Measurements from ENCODE around the gene RAB14.

Gene RAB14

GRCh38 chr9:121233906-121234831, 32.5 kb upstream of the RAB14 start:
- Histone ChIP-seq H3K27ac (ENCODE audit: low read length) (no peak overlapping the region), H3K4me3 (ENCODE audit: low read depth in 1 of 2, low read length in 2 of 2) (no peak overlapping the region), H3K4me1 (ENCODE audit: control insufficient read depth in 1 of 2, insufficient read depth in 2 of 2, low read length in 2 of 2) (no peaks in the 10 kb centered on the region), H3K36me3 (ENCODE audit: control insufficient read depth in 1 of 2, insufficient read depth in 2 of 2, low read length in 2 of 2) (no peaks in the 10 kb centered on the region), H3K27me3 (ENCODE audit: low read depth, low read length) (no peaks in the 10 kb centered on the region), H3K9me3 (ENCODE audit: control insufficient read depth in 1 of 2, low read length in 2 of 2) (no peaks in the 10 kb centered on the region)

DNA sequence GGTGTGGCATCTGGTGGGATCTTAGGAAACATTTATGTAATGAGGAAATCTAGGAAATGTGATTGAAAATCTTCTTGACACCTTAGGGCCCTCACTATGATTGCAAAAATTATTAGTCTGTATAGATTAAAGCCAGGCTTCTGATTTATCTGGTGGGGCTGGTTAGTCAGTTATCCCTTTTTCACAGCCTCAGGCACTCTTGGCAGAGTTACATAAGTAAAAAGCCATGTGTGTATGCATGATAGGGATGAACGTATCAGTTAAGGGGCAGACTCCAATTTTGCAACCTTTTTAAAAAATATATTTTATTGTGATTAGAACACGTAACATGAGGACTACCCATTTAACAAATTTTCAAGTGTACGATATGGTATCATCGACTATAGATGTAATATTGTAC, 30.6 kb upstream of the RAB14 start:
- Histone ChIP-seq H3K4me1 (ENCODE audit: control insufficient read depth in 1 of 2, insufficient read depth in 2 of 2, low read length in 2 of 2) (no peaks in the 10 kb centered on the region), H3K4me3 (ENCODE audit: low read depth in 1 of 2, low read length in 2 of 2) (no peak overlapping the region), H3K27me3 (ENCODE audit: low read depth, low read length) (no peaks in the 10 kb centered on the region), H3K36me3 (ENCODE audit: control insufficient read depth in 1 of 2, insufficient read depth in 2 of 2, low read length in 2 of 2) (no peaks in the 10 kb centered on the region), H3K9me3 (ENCODE audit: control insufficient read depth in 1 of 2, low read length in 2 of 2) (no peaks in the 10 kb centered on the region), H3K27ac (ENCODE audit: low read length) (no peak overlapping the region)

DNA sequence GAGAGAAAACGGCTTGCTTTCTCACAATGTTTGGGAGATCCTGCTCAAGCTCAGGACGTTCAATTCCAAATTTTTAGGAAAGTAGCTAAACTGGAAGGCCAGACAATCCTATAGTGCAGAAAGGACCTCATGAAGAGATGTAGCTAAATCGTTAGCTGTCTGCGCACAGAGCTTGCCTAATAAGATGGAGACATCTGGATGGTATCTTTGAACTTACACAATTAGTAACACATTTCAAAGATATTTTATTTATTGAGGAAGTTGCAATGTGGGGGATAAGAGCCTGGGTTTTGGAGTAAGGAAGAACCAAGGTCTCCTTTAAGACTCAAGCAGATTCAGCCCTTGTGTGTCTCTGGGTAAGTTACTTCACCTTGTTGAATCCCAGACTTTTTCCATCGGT, 28.6 kb upstream of the RAB14 start:
- Histone ChIP-seq H3K36me3 (ENCODE audit: control insufficient read depth in 1 of 2, insufficient read depth in 2 of 2, low read length in 2 of 2) (no peaks in the 10 kb centered on the region), H3K9me3 (ENCODE audit: control insufficient read depth in 1 of 2, low read length in 2 of 2) (no peaks in the 10 kb centered on the region), H3K4me3 (ENCODE audit: low read depth in 1 of 2, low read length in 2 of 2) (no peak overlapping the region), H3K27me3 (ENCODE audit: low read depth, low read length) (no peaks in the 10 kb centered on the region), H3K27ac (ENCODE audit: low read length) (no peak overlapping the region), H3K4me1 (ENCODE audit: control insufficient read depth in 1 of 2, insufficient read depth in 2 of 2, low read length in 2 of 2) (no peaks in the 10 kb centered on the region)

GRCh38 chr9:121227862-121228261, 26.2 kb upstream of the RAB14 start:
- Histone ChIP-seq H3K27ac (ENCODE audit: low read length) (no peak overlapping the region), H3K4me1 (ENCODE audit: control insufficient read depth in 1 of 2, insufficient read depth in 2 of 2, low read length in 2 of 2) (no peaks in the 10 kb centered on the region), H3K36me3 (ENCODE audit: control insufficient read depth in 1 of 2, insufficient read depth in 2 of 2, low read length in 2 of 2) (no peaks in the 10 kb centered on the region), H3K4me3 (ENCODE audit: low read depth in 1 of 2, low read length in 2 of 2) (no peak overlapping the region), H3K9me3 (ENCODE audit: control insufficient read depth in 1 of 2, low read length in 2 of 2) (no peaks in the 10 kb centered on the region), H3K27me3 (ENCODE audit: low read depth, low read length) (no peaks in the 10 kb centered on the region)

GRCh38 chr9:121226175-121226574, 24.5 kb upstream of the RAB14 start:
- Histone ChIP-seq H3K27ac (ENCODE audit: low read length) (no peak overlapping the region), H3K4me1 (ENCODE audit: control insufficient read depth in 1 of 2, insufficient read depth in 2 of 2, low read length in 2 of 2) (peaks cover 0 to 5% of the 10 kb centered on the region in 2 donors), H3K27me3 (ENCODE audit: low read depth, low read length) (no peaks in the 10 kb centered on the region), H3K9me3 (ENCODE audit: control insufficient read depth in 1 of 2, low read length in 2 of 2) (no peaks in the 10 kb centered on the region), H3K4me3 (ENCODE audit: low read depth in 1 of 2, low read length in 2 of 2) (no peak overlapping the region), H3K36me3 (ENCODE audit: control insufficient read depth in 1 of 2, insufficient read depth in 2 of 2, low read length in 2 of 2) (no peaks in the 10 kb centered on the region)

DNA sequence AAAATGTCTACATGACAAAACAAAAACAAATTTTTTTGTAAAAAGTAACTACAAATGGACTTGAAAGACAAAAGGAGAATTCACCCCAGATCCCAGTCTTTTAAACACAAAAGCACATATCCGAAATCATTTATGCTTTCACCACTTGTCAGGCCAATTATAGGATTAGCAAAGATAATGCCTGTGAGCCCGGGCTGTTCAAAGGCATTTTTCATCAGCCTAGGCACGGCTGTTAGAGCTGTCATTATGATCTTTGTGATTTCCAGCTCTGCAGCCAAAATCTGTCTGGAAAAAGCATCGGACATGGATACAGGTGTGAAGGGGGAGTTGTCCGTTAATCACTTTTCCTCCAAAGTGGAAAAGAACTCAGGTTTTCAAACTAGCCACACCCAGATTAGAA, 23.6 kb upstream of the RAB14 start:
- Histone ChIP-seq H3K4me1 (ENCODE audit: control insufficient read depth in 1 of 2, insufficient read depth in 2 of 2, low read length in 2 of 2) (peaks cover 0 to 5% of the 10 kb centered on the region in 2 donors), H3K27me3 (ENCODE audit: low read depth, low read length) (no peaks in the 10 kb centered on the region), H3K27ac (ENCODE audit: low read length) (no peak overlapping the region), H3K4me3 (ENCODE audit: low read depth in 1 of 2, low read length in 2 of 2) (no peak overlapping the region), H3K9me3 (ENCODE audit: control insufficient read depth in 1 of 2, low read length in 2 of 2) (no peaks in the 10 kb centered on the region), H3K36me3 (ENCODE audit: control insufficient read depth in 1 of 2, insufficient read depth in 2 of 2, low read length in 2 of 2) (no peaks in the 10 kb centered on the region)

DNA sequence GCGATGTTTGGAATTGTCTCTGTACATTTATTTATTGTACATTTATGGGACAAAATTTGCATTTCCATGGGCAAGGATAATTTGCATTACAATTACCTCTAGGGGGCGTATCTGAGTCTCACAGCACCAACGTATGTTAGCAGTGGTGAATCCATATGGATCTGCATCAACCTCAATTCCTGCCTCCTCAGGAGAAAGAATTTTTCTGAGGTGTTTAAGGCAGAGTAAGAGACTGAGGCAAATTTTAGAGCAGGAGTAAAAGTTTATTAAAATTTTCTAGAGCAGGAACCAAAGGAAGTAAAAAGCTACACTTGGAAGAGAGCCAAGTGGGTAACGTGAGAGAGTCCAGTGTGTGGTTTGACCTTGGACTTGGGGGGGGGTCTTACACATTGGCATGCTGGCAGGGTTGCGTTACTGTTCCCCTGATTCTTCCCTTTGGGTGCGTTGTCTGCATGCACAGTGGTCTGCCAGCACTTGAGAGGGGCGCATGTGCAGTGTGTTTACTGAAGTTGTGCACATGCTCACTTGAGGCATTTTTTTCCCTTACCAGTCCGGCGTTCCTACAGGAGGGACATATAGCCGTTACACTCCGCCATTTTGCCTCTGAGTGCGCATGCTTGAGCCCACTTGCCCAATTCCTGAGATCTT, 21.0 kb upstream of the RAB14 start:
- no peak overlapping the region for H3K27ac ChIP-seq (ENCODE audit: low read length)
- no peaks in the 10 kb centered on the region for H3K36me3 ChIP-seq (ENCODE audit: control insufficient read depth in 1 of 2, insufficient read depth in 2 of 2, low read length in 2 of 2)
- no peaks in the 10 kb centered on the region for H3K9me3 ChIP-seq (ENCODE audit: control insufficient read depth in 1 of 2, low read length in 2 of 2)
- peaks cover 0 to 5% of the 10 kb centered on the region in 2 donors for H3K4me1 ChIP-seq (ENCODE audit: control insufficient read depth in 1 of 2, insufficient read depth in 2 of 2, low read length in 2 of 2)
- H3K27me3 ChIP-seq (ENCODE audit: low read depth, low read length): no peaks in the 10 kb centered on the region
- no peak overlapping the region for H3K4me3 ChIP-seq (ENCODE audit: low read depth in 1 of 2, low read length in 2 of 2)

DNA sequence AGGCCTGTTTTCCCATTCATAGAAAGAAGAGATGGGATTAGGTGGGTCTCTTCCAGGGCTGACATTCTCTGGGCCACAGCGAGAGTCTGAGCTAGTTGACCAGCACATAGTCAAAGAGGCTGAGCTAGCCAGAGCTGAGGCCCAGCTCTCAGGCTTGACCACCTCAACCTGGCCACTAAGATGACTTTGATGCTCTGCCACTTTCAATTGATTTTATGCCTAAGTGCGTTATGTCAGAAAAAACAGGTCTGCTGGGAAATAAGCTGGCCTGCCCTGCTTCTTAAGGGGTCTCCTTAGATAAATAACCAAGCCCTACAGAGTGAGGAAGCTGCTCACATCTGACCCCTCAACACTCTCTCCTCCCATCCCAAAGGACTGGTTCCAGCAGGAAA, 20.0 kb upstream of the RAB14 start:
- H3K36me3 ChIP-seq (ENCODE audit: control insufficient read depth in 1 of 2, insufficient read depth in 2 of 2, low read length in 2 of 2): no peaks in the 10 kb centered on the region
- H3K4me1 ChIP-seq (ENCODE audit: control insufficient read depth in 1 of 2, insufficient read depth in 2 of 2, low read length in 2 of 2): peaks cover 0 to 5% of the 10 kb centered on the region in 2 donors
- H3K4me3 ChIP-seq (ENCODE audit: low read depth in 1 of 2, low read length in 2 of 2): no peak overlapping the region
- no peaks in the 10 kb centered on the region for H3K27me3 ChIP-seq (ENCODE audit: low read depth, low read length)
- H3K27ac ChIP-seq (ENCODE audit: low read length): no peak overlapping the region
- H3K9me3 ChIP-seq (ENCODE audit: control insufficient read depth in 1 of 2, low read length in 2 of 2): no peaks in the 10 kb centered on the region

- H3K9me3 ChIP-seq (ENCODE audit: control insufficient read depth in 1 of 2, low read length in 2 of 2): no peaks in the 10 kb centered on the region
- H3K4me1 ChIP-seq (ENCODE audit: control insufficient read depth in 1 of 2, insufficient read depth in 2 of 2, low read length in 2 of 2): peaks cover 0 to 5% of the 10 kb centered on the region in 2 donors
- H3K27me3 ChIP-seq (ENCODE audit: low read depth, low read length): no peaks in the 10 kb centered on the region
- no peaks in the 10 kb centered on the region for H3K36me3 ChIP-seq (ENCODE audit: control insufficient read depth in 1 of 2, insufficient read depth in 2 of 2, low read length in 2 of 2)
- H3K27ac ChIP-seq (ENCODE audit: low read length): no peak overlapping the region
- no peak overlapping the region for H3K4me3 ChIP-seq (ENCODE audit: low read depth in 1 of 2, low read length in 2 of 2)
Measured at GRCh38 chr9:121220996-121221663, 19.5 kb upstream of the RAB14 start.

DNA sequence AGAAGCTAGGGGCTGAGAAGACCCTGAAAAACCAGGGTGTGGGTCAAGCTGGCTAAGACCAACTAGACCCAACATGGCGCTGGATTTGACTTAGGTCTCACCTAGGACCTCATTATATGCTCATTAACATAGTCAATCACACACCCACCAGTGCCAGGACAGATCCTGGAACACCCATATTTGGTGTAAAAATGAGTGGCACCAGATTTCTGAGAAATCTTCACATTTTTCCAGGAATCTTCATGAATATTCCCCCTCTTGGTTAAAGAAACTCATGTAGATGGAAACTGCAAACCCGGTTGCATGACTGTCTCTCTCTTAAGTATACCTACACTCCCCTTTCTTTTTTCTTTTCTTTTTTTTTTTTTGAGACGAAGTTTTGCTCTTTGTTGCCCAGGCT, 17.9 kb upstream of the RAB14 start:
- Histone ChIP-seq H3K27ac (ENCODE audit: low read length) (no peak overlapping the region), H3K4me1 (ENCODE audit: control insufficient read depth in 1 of 2, insufficient read depth in 2 of 2, low read length in 2 of 2) (peaks cover 0 to 5% of the 10 kb centered on the region in 2 donors), H3K9me3 (ENCODE audit: control insufficient read depth in 1 of 2, low read length in 2 of 2) (no peaks in the 10 kb centered on the region), H3K36me3 (ENCODE audit: control insufficient read depth in 1 of 2, insufficient read depth in 2 of 2, low read length in 2 of 2) (no peaks in the 10 kb centered on the region), H3K4me3 (ENCODE audit: low read depth in 1 of 2, low read length in 2 of 2) (no peak overlapping the region), H3K27me3 (ENCODE audit: low read depth, low read length) (no peaks in the 10 kb centered on the region)

GRCh38 chr9:121218357-121219027, 16.8 kb upstream of the RAB14 start:
- Histone ChIP-seq H3K4me3 (ENCODE audit: low read depth in 1 of 2, low read length in 2 of 2) (no peak overlapping the region), H3K36me3 (ENCODE audit: control insufficient read depth in 1 of 2, insufficient read depth in 2 of 2, low read length in 2 of 2) (no peaks in the 10 kb centered on the region), H3K27ac (ENCODE audit: low read length) (no peak overlapping the region), H3K27me3 (ENCODE audit: low read depth, low read length) (no peaks in the 10 kb centered on the region), H3K9me3 (ENCODE audit: control insufficient read depth in 1 of 2, low read length in 2 of 2) (no peaks in the 10 kb centered on the region), H3K4me1 (ENCODE audit: control insufficient read depth in 1 of 2, insufficient read depth in 2 of 2, low read length in 2 of 2) (peaks cover 0 to 5% of the 10 kb centered on the region in 2 donors)
